H9 (cell line): Measurements from ENCODE around the gene TNIP2. TPM values are rescaled to one million over a fixed set of nuclear protein-coding genes. Genes with fewer than 3 reads are reported as not detected.

Source experiments
- DNase-seq: peaks from one replicate; pipeline ENCODE4 v3.0.0-alpha.2; 2017
- H2AFZ ChIP-seq: one replicate; pipeline ENCODE4 v1.6.1; 2013; ENCODE audit warnings: mild to moderate bottlenecking, low read length, control low read depth, moderate library complexity
- H2AK5ac ChIP-seq: 2 replicates; pipeline ENCODE4 v1.6.1; 2013; ENCODE audit warnings: low read length, control low read depth, mixed read lengths; ENCODE audit not compliant: insufficient read length
- H2BK120ac ChIP-seq: one replicate; pipeline ENCODE4 v1.6.1; 2013; ENCODE audit warnings: low read depth, mild to moderate bottlenecking, low read length, control low read depth, inconsistent platforms; ENCODE audit not compliant: poor library complexity, severe bottlenecking
- H2BK12ac ChIP-seq: 2 replicates; pipeline ENCODE4 v1.6.1; 2013; ENCODE audit warnings: low read length, control low read depth, mixed read lengths, low read depth; ENCODE audit not compliant: insufficient read length
- H2BK15ac ChIP-seq: 2 replicates; pipeline ENCODE4 v1.6.1; 2013; ENCODE audit warnings: low read depth, low read length, control low read depth
- H2BK20ac ChIP-seq: one replicate; pipeline ENCODE4 v1.6.1; 2013; ENCODE audit warnings: low read depth, mild to moderate bottlenecking, low read length, control low read depth, inconsistent platforms; ENCODE audit not compliant: poor library complexity, severe bottlenecking
- H2BK5ac ChIP-seq: 2 replicates; pipeline ENCODE4 v1.6.1; 2013; ENCODE audit warnings: low read length, control low read depth, mixed read lengths; ENCODE audit not compliant: insufficient read length
- H3K14ac ChIP-seq: 2 replicates; pipeline ENCODE4 v1.6.1; 2013; ENCODE audit warnings: low read length, control low read depth; ENCODE audit not compliant: insufficient read depth
- H3K18ac ChIP-seq: 2 replicates; pipeline ENCODE4 v1.6.1; 2013; ENCODE audit warnings: low read depth, mild to moderate bottlenecking, mixed read lengths, low read length, control low read depth; ENCODE audit not compliant: insufficient read length
- H3K23ac ChIP-seq: 2 replicates; pipeline ENCODE4 v1.6.1; 2013; ENCODE audit warnings: low read length, control low read depth, mixed read lengths, low read depth; ENCODE audit not compliant: insufficient read length
- H3K23me2 ChIP-seq: 2 replicates; pipeline ENCODE4 v1.6.1; 2013; ENCODE audit warnings: low read depth, mild to moderate bottlenecking, mixed read lengths, low read length, control low read depth; ENCODE audit not compliant: insufficient read length, poor library complexity, severe bottlenecking
- H3K27ac ChIP-seq: 2 replicates; pipeline ENCODE4 v1.5.1; 2013; ENCODE audit warnings: low read length, control low read depth, mixed read lengths, low read depth; ENCODE audit not compliant: insufficient read length
- H3K27me3 ChIP-seq: 2 replicates; pipeline ENCODE4 v1.6.1; 2013; ENCODE audit warnings: low read length, control low read depth, inconsistent platforms; ENCODE audit not compliant: insufficient read depth
- H3K4ac ChIP-seq: 2 replicates; pipeline ENCODE4 v1.6.1; 2013; ENCODE audit warnings: low read depth, mild to moderate bottlenecking, control low read depth, inconsistent platforms, low read length, moderate library complexity
- H3K4me1 ChIP-seq: 2 replicates; pipeline ENCODE4 v1.6.1; 2013; ENCODE audit warnings: low read length, control low read depth, inconsistent platforms; ENCODE audit not compliant: insufficient read depth
- H3K4me2 ChIP-seq: 2 replicates; pipeline ENCODE4 v1.6.1; 2013; ENCODE audit warnings: low read length, control low read depth, mixed read lengths; ENCODE audit not compliant: insufficient read length, insufficient read depth
- H3K56ac ChIP-seq: 2 replicates; pipeline ENCODE4 v1.6.1; 2013; ENCODE audit warnings: low read depth, mild to moderate bottlenecking, mixed read lengths, low read length, control low read depth; ENCODE audit not compliant: insufficient read length
- H3K79me1 ChIP-seq: 2 replicates; pipeline ENCODE4 v1.6.1; 2013; ENCODE audit warnings: low read depth, mild to moderate bottlenecking, moderate library complexity, low read length, control low read depth, inconsistent platforms; ENCODE audit not compliant: insufficient read depth, poor library complexity, severe bottlenecking
- H3K79me2 ChIP-seq: 2 replicates; pipeline ENCODE4 v1.6.1; 2013; ENCODE audit warnings: low read length, control low read depth, inconsistent platforms; ENCODE audit not compliant: insufficient read depth
- H3K9ac ChIP-seq: 2 replicates; pipeline ENCODE4 v1.6.1; 2013; ENCODE audit warnings: low read length, control low read depth, mixed read lengths; ENCODE audit not compliant: insufficient read length; ENCODE audit errors: extremely low read depth
- H3K9me3 ChIP-seq: one replicate; pipeline ENCODE4 v1.6.1; 2013; ENCODE audit warnings: low read depth, low read length, inconsistent platforms; ENCODE audit not compliant: control insufficient read depth
- H3T11ph ChIP-seq: one replicate; pipeline ENCODE4 v1.6.1; 2013; ENCODE audit warnings: mild to moderate bottlenecking, low read length, control low read depth, inconsistent platforms
- H4K20me1 ChIP-seq: one replicate; pipeline ENCODE4 v1.6.1; 2013; ENCODE audit not compliant: control insufficient read depth, insufficient read length, insufficient read depth
- H4K5ac ChIP-seq: 2 replicates; pipeline ENCODE4 v1.6.1; 2013; ENCODE audit warnings: low read depth, mild to moderate bottlenecking, mixed read lengths, low read length, control low read depth; ENCODE audit not compliant: insufficient read length
- H4K8ac ChIP-seq: replicated peaks from 2 replicates; pipeline ENCODE4 v1.6.1; 2013; ENCODE audit warnings: low read length, control low read depth, mixed read lengths, low read depth; ENCODE audit not compliant: insufficient read length
- H4K91ac ChIP-seq: 2 replicates; pipeline ENCODE4 v1.6.1; 2013; ENCODE audit warnings: low read depth, mild to moderate bottlenecking, moderate library complexity, mixed read lengths, low read length, control low read depth; ENCODE audit not compliant: insufficient read length
- H3K27ac Mint-ChIP-seq, 3 experiments: 2 replicates in 2 of 3; 3 replicates in 1 of 3; pipeline ENCODE4 v1.8.0; 2020 to 2021; ENCODE audit warnings: mixed read lengths in 3 of 3, mild to moderate bottlenecking in 1 of 3, moderate library complexity in 1 of 3
- H3K27me3 Mint-ChIP-seq: 2 replicates; pipeline ENCODE4 v1.8.0; 2021; ENCODE audit warnings: low read depth, mild to moderate bottlenecking, moderate library complexity, mixed read lengths
- H3K36me3 Mint-ChIP-seq, 3 experiments: 2 replicates in 2 of 3; 3 replicates in 1 of 3; pipeline ENCODE4 v1.8.0; 2020 to 2021; ENCODE audit warnings: low read depth in 3 of 3, mixed read lengths in 3 of 3; ENCODE audit not compliant: insufficient read depth in 1 of 3
- H3K4me1 Mint-ChIP-seq, 2 experiments: 2 replicates each; pipeline ENCODE4 v1.8.0; 2020; ENCODE audit warnings: mixed read lengths in 2 of 2
- H3K4me3 Mint-ChIP-seq, 2 experiments: 2 replicates in 1 of 2; 3 replicates in 1 of 2; pipeline ENCODE4 v1.8.0; 2020 to 2021; ENCODE audit warnings: mild to moderate bottlenecking in 2 of 2, mixed read lengths in 2 of 2, moderate library complexity in 1 of 2
- H3K9me3 Mint-ChIP-seq, 2 experiments: 2 replicates in 1 of 2; 3 replicates in 1 of 2; pipeline ENCODE4 v1.8.0; 2020; ENCODE audit warnings: mild to moderate bottlenecking in 2 of 2, mixed read lengths in 2 of 2, moderate library complexity in 1 of 2
- CTCF ChIP-seq: fragments of 200-600 bp; sonication (generic); conservative IDR thresholded peaks from 3 replicates; pipeline ENCODE4 v1.8.0; 2021; ENCODE audit warnings: antibody characterized with exemption, mild to moderate bottlenecking
- WGBS: extraction: QIAGEN DNeasy Blood & Tissue Kit; methylation state at CpG from one replicate; pipeline ENCODE4 v1.1.7; 2013; ENCODE audit warnings: missing lambda C conversion rate, low lambda C conversion rate, mixed read lengths; ENCODE audit not compliant: insufficient read length; ENCODE audit errors: extremely low coverage; 5-methylcytosine and 5-hydroxymethylcytosine counted together
- total RNA-seq: library from RNA; stranded (reverse); gene quantifications from 2 replicates; pipeline ENCODE4 v1.2.1, GENCODE V29; 2021

The TNIP2 gene
- total RNA-seq, 1 experiment from 2014 or later: 44.7 TPM

GRCh38 chr4:2803624-2804448 lies 47.7 kb upstream of the TNIP2 start:
- no peak overlapping the region for H3K9ac ChIP-seq
- H3K4ac ChIP-seq: no peak overlapping the region
- peaks cover 5% of the 10 kb centered on the region for H4K20me1 ChIP-seq
- H2AFZ ChIP-seq: no peak overlapping the region
- Mint-ChIP-seq H3K9me3 (no peaks in the 10 kb centered on the region), H3K4me1 (peaks cover 8 to 17% of the 10 kb centered on the region in 2 experiments), H3K27me3 (no peaks in the 10 kb centered on the region), H3K27ac (no peak overlapping the region), H3K36me3 (0 out of 7 replicates have a peak, but pooled peaks cover 0 to 2% (median 0%) of the 10 kb centered on the region in 3 experiments), H3K4me3 (no peak overlapping the region)
- WGBS: no CpG with 5 or more reads among the region's 20 CpGs
- no peak overlapping the region for H3T11ph ChIP-seq
- H3K56ac ChIP-seq: no peak overlapping the region
- H2BK120ac ChIP-seq: no peak overlapping the region
- no peaks in the 10 kb centered on the region for H3K27me3 ChIP-seq
- no peaks in the 10 kb centered on the region for H3K4me1 ChIP-seq
- no peak overlapping the region for H3K27ac ChIP-seq
- H2BK15ac ChIP-seq: no peak overlapping the region
- H4K8ac ChIP-seq: no peak overlapping the region
- H3K23ac ChIP-seq: no peak overlapping the region
- H4K91ac ChIP-seq: no peak overlapping the region
- H3K79me1 ChIP-seq: no peaks in the 10 kb centered on the region
- no peak for TF ChIP-seq CTCF
- no peaks in the 10 kb centered on the region for H3K9me3 ChIP-seq
- no peak overlapping the region for H4K5ac ChIP-seq
- no peak overlapping the region for H2BK20ac ChIP-seq
- no peak overlapping the region for H3K18ac ChIP-seq
- H3K14ac ChIP-seq: no peak overlapping the region
- H3K79me2 ChIP-seq: no peaks in the 10 kb centered on the region
- no peaks in the 10 kb centered on the region for H3K23me2 ChIP-seq
- no peak overlapping the region for H3K4me2 ChIP-seq
- no peak for DNase-seq
- no peak overlapping the region for H2BK5ac ChIP-seq
- no peak overlapping the region for H2AK5ac ChIP-seq
- H2BK12ac ChIP-seq: no peak overlapping the region
